HG03457 (cell line): Measurements from ENCODE around the gene STIM1.
"Not testable (repeated sequence)": the region's sequence is repeated elsewhere in the genome, so short reads cannot be mapped to it uniquely, and the experiment has no call there.

ENCODE experiments used
- ATAC-seq: cut with Tn5 transposase; IDR thresholded peaks from one replicate; pipeline ENCODE4 v1.9.1; 2021; ENCODE audit warnings: moderate number of reproducible peaks; ENCODE audit not compliant: unreplicated experiment

The STIM1 gene

GRCh38 chr11:4016602-4017001 lies 161.1 kb downstream of the STIM1 start:
- not testable (repeated sequence) for ATAC-seq

GRCh38 chr11:4017129-4017528 lies 161.7 kb downstream of the STIM1 start:
- no peak for ATAC-seq

GRCh38 chr11:4018641-4019040 lies 163.2 kb downstream of the STIM1 start:
- no peak for ATAC-seq

- ATAC-seq = no peak
These were observed 164.4 kb downstream of the STIM1 start for GRCh38 chr11:4019891-4020290.

GRCh38 chr11:4022669-4023068 lies 167.2 kb downstream of the STIM1 start:
- no peak for ATAC-seq

- ATAC-seq = no peak
These were observed 169.9 kb downstream of the STIM1 start for GRCh38 chr11:4025248-4025966.

- ATAC-seq = no peak
These were observed 170.5 kb downstream of the STIM1 start for GRCh38 chr11:4025967-4026324.

- ATAC-seq = no peak
These were observed 170.9 kb downstream of the STIM1 start for GRCh38 chr11:4026389-4026788.

- no peak for ATAC-seq
These were observed 172.3 kb downstream of the STIM1 start for GRCh38 chr11:4027746-4028145.

GRCh38 chr11:4030197-4030596 lies 174.7 kb downstream of the STIM1 start:
- no peak for ATAC-seq

- ATAC-seq = no peak
These were observed 176.6 kb downstream of the STIM1 start for GRCh38 chr11:4032097-4032496.

GRCh38 chr11:4035985-4036384 lies 180.5 kb downstream of the STIM1 start:
- no peak for ATAC-seq

- ATAC-seq = no peak
These were observed 183.5 kb downstream of the STIM1 start for GRCh38 chr11:4039011-4039410.

GRCh38 chr11:4040461-4040860 lies 185.0 kb downstream of the STIM1 start:
- ATAC-seq = no peak

GRCh38 chr11:4041731-4042391 lies 186.4 kb downstream of the STIM1 start:
- ATAC-seq = no peak

- no peak for ATAC-seq
These were observed 189.6 kb downstream of the STIM1 start for GRCh38 chr11:4044976-4045646.

GRCh38 chr11:4048340-4048739 lies 192.9 kb downstream of the STIM1 start:
- ATAC-seq = no peak

- no peak for ATAC-seq
These were observed 193.5 kb downstream of the STIM1 start for GRCh38 chr11:4049006-4049405.

GRCh38 chr11:4050138-4050537 lies 194.7 kb downstream of the STIM1 start:
- ATAC-seq = no peak

GRCh38 chr11:4053200-4053599 lies 197.7 kb downstream of the STIM1 start:
- ATAC-seq = not testable (repeated sequence)

- no peak for ATAC-seq
These were observed 199.2 kb downstream of the STIM1 start for GRCh38 chr11:4054643-4055042.

- no peak for ATAC-seq
These were observed 204.0 kb downstream of the STIM1 start for GRCh38 chr11:4059424-4059823.
